Anterior cingulate cortex (tissue), 58 donors: Measurements from ENCODE around the gene IL25.
A peak's percentile ranks its signal among the peaks of the same experiment; 100 is the strongest.
"Not testable (repeated sequence)": the region's sequence is repeated elsewhere in the genome, so short reads cannot be mapped to it uniquely, and the experiment has no call there.

ENCODE experiments used
- DNase-seq, 58 donors: peaks; one replicate each; lab custom pipeline; 2025; lab: John Stamatoyannopoulos, UW

The IL25 gene

GRCh38 chr14:23372509-23372908 lies at the start of gene IL25:
Gene IL25 (plus strand): TSS chr14:23372809.
- no peak for DNase-seq

DNA sequence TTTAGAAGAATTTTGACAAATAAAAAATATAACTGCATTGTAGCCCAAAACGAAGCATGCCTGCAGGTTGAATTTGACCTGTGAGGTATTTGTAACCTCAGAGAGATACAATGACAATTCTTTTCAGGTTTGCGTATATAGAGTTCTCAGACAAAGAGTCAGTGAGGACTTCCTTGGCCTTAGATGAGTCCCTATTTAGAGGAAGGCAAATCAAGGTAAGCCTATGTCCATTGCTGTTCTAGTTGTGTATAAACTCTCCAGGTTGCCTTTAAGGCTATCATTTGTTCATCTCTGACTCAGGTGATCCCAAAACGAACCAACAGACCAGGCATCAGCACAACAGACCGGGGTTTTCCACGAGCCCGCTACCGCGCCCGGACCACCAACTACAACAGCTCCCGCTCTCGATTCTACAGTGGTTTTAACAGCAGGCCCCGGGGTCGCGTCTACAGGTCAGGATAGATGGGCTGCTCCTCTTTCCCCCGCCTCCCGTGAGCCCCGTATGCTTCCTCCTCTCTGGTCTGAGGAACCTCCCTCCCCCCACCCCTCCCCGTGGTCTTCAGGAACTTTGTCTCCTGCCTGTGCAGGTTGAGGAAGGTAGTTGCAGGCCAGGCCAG lies 48.7 kb upstream of the IL25 start:
- DNase-seq: no peak

DNA sequence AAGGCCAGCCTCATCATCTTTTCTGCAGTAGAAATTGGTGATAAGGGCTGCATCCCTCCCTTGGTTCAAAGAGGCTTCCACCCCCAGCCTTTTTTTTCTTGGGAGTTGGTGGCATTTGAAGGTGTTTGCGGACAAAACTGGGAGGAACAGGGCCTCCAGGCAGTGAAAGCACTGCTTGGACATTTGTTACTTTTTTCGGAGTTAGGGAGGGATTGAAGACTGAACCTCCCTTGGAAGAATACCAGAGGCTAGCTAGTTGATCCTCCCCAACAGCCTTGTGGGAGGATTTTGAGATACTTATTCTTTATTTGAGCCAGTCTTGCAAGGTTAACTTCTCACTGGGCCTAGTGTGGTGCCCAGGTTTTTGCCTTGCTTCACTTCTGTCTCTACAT lies 48.2 kb upstream of the IL25 start:
- no peak for DNase-seq

GRCh38 chr14:23324993-23325392 lies 47.6 kb upstream of the IL25 start:
- no peak for DNase-seq

- not testable (repeated sequence) for DNase-seq
Observed at GRCh38 chr14:23325746-23326145, 46.9 kb upstream of the IL25 start.

DNA sequence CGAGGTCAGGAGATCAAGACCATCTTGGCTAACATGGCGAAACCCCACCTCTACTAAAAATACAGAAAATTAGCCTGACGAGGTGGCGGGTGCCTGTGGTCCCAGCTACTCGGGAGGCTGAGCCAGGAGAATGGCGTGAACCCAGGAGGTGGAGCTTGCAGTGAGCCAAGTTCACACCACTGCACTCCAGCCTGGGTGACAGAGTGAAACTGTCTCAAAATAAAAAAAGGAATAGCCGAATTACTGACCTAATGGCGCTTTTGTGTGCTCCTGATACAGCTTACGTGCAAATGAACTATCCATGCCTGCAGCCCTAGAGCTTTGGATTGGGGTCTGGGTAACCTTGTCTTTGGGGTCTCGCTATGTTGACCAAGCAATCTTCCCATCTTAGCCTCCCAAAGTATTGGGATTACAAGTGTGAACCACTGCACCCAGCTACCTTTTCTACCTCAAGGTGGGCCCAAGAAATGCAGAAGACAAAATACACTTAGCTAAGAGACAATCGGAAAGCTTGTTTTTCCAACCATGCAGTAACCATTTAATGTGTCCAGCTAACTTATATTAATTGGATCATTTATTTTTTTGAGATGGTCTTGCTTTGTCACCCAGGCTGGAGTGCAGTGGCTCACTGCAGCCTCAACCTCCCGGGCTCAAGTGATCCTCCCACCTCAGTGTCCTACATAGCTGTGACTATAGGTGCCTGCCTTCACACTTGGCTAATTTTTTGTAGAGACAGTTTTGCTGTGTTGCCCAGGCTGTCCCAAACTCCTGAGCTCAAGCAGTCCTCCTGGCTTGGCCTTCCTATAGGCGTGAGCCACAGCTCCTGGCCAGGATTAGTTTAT lies 45.9 kb upstream of the IL25 start:
- DNase-seq: no peak

DNA sequence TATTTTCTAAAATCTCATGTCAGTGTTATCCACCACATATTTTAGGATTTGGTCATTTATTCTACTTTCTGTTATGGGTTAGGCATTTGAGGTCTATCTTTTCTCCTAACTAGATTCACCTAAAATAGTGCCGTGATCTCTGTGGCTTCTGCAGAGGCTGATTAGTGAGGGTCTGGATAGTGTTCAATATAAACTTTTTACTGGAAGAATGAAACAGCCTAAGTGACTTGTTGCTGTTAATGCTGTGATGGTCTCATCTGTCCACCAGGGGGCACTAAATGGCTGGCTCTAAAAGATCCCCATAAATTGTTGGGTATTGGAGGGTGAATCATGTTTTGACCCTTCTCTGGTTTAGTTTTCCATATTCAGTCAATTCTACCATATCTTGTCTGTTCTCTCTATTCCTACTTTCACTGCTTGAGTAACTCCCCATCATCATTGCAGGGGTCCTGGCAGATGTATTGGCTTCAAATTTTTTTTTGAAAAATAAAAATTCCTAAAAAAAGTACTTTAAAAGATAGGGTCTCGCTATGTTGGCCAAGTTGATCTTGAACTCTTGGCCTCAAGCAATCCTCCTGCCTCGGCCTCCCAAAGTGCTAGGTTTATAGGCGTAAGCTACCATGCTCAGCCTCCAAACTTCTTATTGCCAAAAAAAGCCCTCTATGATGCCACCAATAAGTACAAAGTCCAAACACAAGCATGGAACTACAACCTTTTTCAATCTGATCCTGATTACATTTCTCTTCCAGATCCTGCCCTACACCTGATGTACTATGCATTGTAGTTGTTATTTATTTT lies 44.5 kb upstream of the IL25 start:
- peak in 47 of 58 donors; percentile 12 to 82 (median 46) for DNase-seq

- DNase-seq: no peak
Observed at GRCh38 chr14:23335623-23336022, 37.0 kb upstream of the IL25 start.

GRCh38 chr14:23339506-23340268 lies 32.9 kb upstream of the IL25 start:
- no peak for DNase-seq

DNA sequence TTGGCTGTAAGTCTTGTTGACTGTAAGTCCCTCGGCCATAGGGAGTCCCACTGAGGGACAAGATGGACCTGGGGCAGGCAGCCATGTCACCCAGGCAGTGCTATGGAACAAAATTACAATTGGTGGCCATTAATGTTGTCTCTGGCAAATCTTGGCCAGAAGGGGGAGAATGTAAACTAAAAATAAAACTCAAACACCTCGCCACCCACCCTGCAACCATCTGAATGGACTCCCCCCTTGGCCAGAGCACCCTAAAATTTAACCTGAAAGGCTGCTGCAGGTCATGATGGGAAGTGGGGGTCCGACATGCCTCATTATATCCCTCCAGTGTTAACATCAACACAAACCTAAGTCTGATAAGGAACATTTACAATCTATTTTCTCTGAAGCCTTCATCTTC lies 28.1 kb upstream of the IL25 start:
- DNase-seq: no peak

- DNase-seq: no peak
Observed at GRCh38 chr14:23345987-23346692, 26.5 kb upstream of the IL25 start.

GRCh38 chr14:23346693-23347405 lies 25.8 kb upstream of the IL25 start:
- no peak for DNase-seq

GRCh38 chr14:23347406-23348296 lies 25.0 kb upstream of the IL25 start:
- DNase-seq: no peak

GRCh38 chr14:23348297-23348655 lies 24.3 kb upstream of the IL25 start:
- no peak for DNase-seq

DNA sequence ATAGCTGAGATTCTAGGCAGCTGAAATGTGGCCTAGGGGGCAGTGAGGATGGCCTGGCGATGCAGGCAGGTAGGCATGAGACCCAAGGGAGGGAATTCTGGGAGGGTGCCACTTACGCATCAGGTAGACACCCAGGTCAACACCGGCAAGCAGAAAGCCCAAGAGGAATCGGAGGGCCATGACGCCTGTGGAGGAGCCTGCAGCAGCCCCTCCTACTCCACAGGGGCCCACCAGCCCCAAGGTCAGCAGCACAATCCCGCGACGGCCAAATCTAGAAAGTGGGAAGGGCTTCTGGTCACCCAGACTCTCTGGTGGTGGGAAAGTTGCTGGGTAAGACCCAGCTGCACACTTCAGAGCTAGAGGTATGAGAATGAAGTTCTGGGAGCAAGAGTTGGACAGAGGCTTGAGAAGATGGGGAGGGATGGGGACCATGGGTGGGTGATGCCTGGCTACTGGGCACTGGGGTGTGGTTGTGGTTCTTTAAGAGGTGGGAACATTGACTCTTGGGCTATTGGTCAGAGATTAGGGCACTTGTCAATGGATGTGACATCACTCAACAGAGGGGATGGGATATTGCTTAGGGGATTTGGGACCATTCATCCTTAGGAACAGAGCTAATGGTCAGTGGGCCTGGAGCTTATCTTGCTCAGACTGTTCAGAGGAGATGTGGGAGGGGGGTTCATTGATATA lies 23.3 kb upstream of the IL25 start:
- no peak for DNase-seq

DNA sequence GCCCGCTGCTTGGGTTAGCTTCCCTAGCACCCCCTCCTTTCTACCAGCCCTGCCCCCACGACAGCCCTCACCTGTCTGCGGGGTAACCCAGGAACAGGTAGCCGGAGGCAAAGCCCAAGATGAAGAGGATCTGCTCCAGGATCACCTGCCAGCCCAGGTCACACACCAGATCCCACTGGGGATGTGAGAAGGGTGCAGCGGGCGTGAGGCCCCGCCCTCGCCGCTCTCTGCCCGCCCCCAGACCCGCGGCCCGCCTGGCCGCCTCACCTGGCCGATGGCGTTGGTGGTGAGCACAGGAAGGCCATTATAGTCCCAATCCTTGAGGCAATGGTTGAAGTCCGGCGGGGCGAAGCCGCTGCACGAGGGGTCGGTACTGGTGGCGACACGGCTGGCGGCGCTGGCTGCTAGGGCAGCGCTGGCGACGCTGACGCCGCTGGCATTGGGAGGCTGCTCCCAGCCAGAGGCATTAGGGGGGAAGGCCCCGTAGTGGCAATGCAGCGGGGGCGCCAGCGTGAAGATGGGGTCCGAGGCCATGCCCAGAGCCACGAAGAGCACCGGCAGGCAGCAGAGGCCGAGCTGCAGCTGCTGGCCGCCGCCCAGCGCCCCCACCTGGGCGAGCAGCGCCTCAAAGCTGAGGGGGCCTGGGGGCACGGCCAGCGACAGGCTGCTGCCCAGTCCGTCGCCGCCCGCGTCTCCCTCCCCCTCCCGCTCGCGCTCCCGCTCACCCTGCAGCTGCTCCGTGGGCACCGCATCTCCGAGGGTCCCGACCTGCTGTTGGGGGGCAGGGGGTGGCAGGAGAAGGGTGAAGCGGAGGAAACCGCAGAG lies 20.7 kb upstream of the IL25 start:
- DNase-seq: peak in 20 of 58 donors; percentile 17 to 76 (median 57)
